D721Med (cell line): ENCODE data around the gene ZNF205.

ENCODE experiments used
- DNase-seq: peaks from one replicate; pipeline ENCODE4 v3.0.0; 2011; ENCODE audit warnings: low spot score; ENCODE audit not compliant: insufficient read length
- FAIRE-seq: peaks from 2 replicates; lab custom pipeline; 2011; peaks lifted over from hg19 to GRCh38; lab: Jason Lieb, UNC
- TF ChIP-seq, protein P1 (sequence below): IDR thresholded peaks from 2 replicates; pipeline ENCODE4 v1.5.1; 2012; ENCODE audit warnings: mild to moderate bottlenecking, control low read depth; ENCODE audit not compliant: insufficient read depth; ENCODE audit errors: missing control alignments

The ZNF205 gene

DNA sequence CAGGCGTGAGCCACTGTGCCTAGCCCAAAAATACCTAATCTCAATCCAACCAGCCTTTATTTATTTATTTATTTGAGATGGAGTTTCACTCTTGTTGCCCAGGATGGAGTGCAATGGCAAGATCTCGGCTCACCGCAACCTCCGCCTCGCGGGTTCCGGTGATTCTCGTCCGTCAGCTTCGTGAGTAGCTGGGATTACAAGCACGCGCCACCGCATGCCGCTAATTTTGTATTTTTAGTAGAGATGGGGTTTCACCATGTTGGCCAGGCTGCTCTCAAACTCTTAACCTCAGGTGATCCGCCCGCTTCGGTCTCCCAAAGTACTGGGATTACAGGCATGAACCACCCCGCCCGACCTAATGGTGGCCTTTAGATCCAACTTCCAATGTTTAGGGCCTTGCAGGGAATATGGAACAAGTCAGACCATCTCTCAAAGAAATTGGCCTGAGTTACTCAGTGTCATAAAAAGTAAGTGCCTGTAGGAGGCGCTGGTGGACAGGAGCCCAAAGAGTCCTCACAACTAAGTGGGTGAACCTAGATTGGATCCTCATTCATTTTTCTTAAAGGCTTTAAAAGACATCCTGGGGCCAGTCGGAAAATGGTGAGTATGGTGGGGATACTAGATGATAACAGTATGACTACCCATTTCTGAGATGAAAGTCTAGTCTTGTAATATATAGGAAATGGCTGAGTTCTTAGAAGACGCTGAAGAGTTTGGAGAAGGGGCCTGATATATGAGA lies 17.9 kb upstream of the ZNF205 start:
- FAIRE-seq, result no peak
- TF ChIP-seq, protein P1, sequence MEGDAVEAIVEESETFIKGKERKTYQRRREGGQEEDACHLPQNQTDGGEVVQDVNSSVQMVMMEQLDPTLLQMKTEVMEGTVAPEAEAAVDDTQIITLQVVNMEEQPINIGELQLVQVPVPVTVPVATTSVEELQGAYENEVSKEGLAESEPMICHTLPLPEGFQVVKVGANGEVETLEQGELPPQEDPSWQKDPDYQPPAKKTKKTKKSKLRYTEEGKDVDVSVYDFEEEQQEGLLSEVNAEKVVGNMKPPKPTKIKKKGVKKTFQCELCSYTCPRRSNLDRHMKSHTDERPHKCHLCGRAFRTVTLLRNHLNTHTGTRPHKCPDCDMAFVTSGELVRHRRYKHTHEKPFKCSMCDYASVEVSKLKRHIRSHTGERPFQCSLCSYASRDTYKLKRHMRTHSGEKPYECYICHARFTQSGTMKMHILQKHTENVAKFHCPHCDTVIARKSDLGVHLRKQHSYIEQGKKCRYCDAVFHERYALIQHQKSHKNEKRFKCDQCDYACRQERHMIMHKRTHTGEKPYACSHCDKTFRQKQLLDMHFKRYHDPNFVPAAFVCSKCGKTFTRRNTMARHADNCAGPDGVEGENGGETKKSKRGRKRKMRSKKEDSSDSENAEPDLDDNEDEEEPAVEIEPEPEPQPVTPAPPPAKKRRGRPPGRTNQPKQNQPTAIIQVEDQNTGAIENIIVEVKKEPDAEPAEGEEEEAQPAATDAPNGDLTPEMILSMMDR, result peak; percentile 47
- DNase-seq, result peak; percentile 84

DNA sequence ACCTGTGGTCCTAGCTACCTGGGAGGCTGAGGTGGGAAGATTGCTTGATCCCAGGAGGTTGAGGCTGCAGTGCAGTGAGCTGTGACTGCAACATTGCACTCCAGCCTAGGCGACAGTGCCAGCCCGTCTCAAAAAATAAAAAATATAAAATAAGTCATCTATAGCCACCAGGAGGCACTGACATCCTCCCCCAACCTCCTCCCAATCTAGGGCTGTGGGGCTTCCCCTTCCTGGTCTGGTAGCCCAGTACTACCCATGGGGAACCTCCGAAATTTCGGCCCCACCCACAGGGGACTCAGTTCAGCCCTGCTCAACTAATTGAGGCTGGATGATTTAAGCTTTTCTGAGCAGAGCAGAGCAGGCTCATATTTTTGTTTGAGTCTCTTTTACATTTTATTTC lies 16.5 kb upstream of the ZNF205 start:
- no peak for FAIRE-seq
- TF ChIP-seq, protein P1, result peak; percentile 21
- no peak for DNase-seq

DNA sequence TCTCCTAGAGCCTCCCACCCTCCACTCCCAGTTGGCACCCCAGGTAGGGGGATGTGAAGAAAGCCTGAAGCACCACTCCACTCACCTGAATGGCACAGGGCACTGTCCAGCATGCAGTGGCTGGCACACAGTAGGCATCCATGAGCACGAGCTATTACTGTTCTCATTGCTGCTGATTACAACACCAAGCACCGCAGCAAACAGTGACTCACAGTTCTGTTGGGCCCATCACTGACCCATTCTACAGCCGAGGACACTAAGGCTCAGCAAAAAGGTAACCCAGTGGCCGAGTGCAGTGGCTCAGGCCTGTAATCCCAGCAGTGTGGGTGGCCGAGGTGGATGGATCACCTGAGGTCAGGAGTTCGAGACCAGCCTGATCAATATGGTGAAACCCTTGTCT lies 16.0 kb upstream of the ZNF205 start:
- TF ChIP-seq, protein P1, result no peak
- DNase-seq, result no peak
- FAIRE-seq, result no peak

DNA sequence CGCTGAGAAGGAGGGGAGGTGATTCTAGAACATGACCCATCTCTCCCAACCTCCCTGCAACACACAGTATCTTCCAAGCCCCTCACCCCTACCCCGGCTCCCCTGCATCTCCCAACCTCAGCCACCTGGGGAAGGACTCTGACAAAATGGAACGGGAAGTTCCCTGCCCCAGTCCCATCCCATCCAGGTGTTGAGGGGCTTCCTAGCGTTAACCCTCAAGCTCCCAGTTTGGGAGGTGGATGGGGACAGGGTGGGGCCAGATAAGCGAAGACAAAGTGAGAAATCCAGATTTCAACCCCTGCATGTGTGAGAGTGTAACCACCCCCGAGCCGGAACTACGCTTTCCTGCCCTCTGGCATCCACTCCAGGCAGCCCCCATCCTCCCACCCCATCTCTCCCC lies 15.1 kb upstream of the ZNF205 start:
- TF ChIP-seq, protein P1, result no peak
- no peak for FAIRE-seq
- no peak for DNase-seq

DNA sequence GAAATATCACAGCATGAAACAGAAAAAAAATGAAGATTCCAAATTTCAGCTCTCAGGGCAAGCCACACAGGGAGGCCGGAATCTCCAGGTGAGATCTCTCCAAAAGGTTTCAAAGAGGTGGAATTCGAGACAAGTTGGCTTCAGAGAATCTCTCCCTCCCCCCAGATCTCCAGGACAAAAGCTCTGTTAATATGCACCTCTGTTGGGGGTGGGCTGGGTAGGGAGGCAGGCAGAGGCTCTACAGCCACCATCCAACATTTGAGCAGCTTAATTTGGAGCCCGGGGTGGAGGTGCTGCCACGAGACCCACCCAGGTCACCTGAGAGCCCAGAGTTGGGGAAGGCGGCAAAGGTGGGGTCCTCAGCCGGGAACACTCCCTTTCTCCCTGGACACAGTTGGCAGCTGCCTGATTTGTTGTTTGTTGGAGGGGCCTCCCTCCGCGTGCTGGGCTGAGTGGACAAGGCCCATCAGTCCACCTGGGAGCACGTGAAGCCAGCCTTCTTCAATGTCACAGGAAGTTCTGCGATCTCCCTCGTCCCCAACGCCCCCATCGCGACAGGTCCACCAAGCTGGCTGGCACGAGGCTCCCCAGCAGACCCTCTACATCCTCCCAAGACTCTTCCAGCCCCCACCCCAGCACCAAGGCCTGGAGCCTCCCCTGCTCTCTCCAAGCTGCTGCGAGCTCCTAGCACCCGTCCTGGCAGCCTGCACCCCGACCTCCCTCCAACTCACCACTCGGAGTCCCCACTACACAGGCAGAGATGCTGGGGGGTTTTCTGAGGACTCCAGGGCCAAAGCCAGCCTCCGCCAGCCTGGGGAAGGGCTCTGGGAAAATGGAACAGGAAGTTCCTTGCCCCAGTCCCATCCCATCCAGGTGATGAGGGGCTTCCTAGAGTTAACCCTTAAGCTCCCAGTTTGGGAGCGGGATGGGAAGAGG lies 13.7 kb upstream of the ZNF205 start, which contains the start of gene ZSCAN10:
Gene ZSCAN10, minus strand, starts transcription at position 836 of the 936 bp plus-strand sequence. CDS start 6,357 bp downstream, outside the sequence.
- DNase-seq, result peak; percentile 5
- FAIRE-seq, result no peak
- TF ChIP-seq, protein P1, result no peak

DNA sequence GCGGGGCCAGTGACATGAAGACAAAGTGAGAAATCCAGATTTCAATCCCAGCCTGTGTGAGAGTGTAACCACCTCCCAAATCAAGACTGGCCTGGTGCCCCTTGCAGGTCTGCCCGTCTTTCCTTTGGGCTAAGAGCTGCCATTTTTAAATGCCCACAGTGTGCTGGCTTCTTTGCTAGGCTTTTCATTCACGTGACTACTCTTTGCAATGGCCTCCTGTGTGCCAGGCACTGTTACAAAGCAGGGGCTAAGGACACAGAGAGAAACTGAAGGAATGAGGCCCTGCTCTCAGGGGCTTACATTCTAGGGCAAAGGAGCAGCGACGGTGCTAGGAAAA lies 13.0 kb upstream of the ZNF205 start:
- TF ChIP-seq, protein P1, result no peak
- DNase-seq (no peak), FAIRE-seq (no peak)
